ENCODE measurements around the gene AGO3.

AGO3 gene

DNA sequence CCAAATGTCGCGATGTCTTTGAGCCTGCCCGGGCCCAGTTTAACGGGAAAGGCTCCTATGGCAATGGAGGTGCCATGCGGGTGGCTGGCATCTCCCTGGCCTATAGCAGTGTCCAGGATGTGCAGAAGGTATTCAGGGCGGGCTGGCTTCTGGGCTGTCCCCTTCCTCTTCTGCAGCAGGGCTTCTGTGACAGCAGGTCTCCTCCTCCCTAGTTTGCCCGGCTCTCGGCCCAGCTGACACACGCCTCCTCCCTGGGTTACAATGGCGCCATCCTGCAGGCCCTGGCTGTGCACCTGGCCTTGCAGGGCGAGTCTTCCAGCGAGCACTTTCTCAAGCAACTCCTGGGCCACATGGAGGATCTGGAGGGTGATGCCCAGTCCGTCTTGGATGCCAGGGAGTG is 160.8 kb downstream of the AGO3 start:
- Histone ChIP-seq H3K4me1 (peaks cover 12% of the 10 kb centered on the region), H3K36me3 (peaks cover 16% of the 10 kb centered on the region)
- TF ChIP-seq, protein P1, sequence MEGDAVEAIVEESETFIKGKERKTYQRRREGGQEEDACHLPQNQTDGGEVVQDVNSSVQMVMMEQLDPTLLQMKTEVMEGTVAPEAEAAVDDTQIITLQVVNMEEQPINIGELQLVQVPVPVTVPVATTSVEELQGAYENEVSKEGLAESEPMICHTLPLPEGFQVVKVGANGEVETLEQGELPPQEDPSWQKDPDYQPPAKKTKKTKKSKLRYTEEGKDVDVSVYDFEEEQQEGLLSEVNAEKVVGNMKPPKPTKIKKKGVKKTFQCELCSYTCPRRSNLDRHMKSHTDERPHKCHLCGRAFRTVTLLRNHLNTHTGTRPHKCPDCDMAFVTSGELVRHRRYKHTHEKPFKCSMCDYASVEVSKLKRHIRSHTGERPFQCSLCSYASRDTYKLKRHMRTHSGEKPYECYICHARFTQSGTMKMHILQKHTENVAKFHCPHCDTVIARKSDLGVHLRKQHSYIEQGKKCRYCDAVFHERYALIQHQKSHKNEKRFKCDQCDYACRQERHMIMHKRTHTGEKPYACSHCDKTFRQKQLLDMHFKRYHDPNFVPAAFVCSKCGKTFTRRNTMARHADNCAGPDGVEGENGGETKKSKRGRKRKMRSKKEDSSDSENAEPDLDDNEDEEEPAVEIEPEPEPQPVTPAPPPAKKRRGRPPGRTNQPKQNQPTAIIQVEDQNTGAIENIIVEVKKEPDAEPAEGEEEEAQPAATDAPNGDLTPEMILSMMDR (IDR thresholded peaks at IDR 0.05; ENCODE audit: low read depth, low read length): no peak

DNA sequence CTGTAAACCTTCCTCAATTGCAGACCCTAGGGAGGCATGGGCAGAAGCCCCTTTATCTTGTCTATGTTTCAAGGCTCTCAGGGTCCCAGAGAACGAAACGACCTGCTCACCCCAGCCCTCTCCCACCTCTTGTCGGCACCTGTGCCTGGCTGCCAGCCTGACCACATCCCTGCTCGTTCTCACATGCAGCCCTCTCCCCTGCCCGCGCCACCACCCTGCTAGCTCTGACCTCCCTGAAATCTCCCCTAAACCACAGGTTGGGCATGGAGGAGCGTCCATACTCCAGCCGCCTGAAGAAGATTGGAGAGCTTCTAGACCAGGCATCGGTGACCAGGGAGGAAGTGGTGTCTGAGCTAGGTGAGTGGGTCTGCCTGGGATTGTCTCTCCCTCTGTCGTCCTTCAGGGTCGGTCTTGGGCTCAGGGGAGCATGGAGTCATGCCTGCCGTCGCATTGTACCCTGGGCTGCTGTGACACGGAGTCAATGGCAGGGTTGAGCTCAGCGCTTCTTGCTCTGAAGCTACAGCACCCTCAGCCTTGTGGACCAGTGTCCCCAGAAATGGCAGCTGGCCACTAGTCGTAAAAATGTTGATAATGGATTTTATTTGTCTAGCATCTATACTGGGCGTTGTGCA is 161.4 kb downstream of the AGO3 start:
- Histone ChIP-seq H3K27me3 (no peaks in the 10 kb centered on the region), H3K36me3 (peaks cover 16% of the 10 kb centered on the region), H3K4me1 (peaks cover 12% of the 10 kb centered on the region), H3K4me3 (ENCODE audit: low read depth, low read length) (no peak overlapping the region), H3K9me3 (no peaks in the 10 kb centered on the region)
- TF ChIP-seq, protein P1 (IDR thresholded peaks at IDR 0.05; ENCODE audit: low read depth, low read length): no peak
- no peak for DNase-seq

More for the DNA sequence above, 160.8 kb downstream of the AGO3 start:
- no peaks in the 10 kb centered on the region for H3K9me3 ChIP-seq
- H3K4me3 ChIP-seq (ENCODE audit: low read depth, low read length): no peak overlapping the region
- H3K27me3 ChIP-seq: no peaks in the 10 kb centered on the region
- no peak for DNase-seq

DNA sequence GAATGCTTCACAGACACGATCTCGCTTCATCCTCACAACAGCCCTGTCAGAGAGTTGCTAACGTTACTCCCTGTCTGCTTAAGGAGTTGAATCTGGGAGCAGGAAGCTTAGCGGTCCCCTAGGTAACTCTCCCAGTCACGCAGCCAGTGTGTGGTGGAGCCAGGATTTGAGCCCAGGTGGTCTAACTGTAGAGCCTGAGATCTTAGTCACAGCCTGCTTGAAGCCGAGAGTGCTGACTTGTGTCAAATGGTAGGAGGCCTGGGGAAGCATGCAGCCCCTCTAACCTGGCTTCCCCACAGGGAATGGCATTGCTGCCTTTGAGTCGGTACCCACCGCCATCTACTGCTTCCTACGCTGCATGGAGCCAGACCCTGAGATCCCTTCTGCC is 161.9 kb downstream of the AGO3 start:
- no peaks in the 10 kb centered on the region for H3K27me3 ChIP-seq
- H3K4me3 ChIP-seq (ENCODE audit: low read depth, low read length): no peak overlapping the region
- peaks cover 16% of the 10 kb centered on the region for H3K36me3 ChIP-seq
- peaks cover 12% of the 10 kb centered on the region for H3K4me1 ChIP-seq
- no peaks in the 10 kb centered on the region for H3K9me3 ChIP-seq
- TF ChIP-seq, protein P1 (IDR thresholded peaks at IDR 0.05; ENCODE audit: low read depth, low read length): no peak
- no peak for DNase-seq

DNA sequence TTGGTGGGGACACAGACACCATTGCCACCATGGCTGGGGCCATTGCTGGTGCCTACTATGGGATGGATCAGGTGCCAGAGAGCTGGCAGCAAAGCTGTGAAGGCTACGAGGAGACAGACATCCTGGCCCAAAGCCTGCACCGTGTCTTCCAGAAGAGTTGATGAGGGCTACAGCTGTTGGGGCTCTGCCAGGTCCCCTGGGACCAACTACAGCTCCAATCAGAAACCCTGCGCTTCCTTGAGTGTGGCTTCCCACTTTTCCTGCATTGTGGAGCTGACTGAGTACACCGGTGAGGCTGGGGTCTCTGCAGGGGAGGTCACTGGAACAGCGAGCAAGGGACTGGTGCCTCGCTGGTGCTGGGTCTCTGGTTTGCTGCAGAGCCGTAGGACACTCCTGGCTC is 162.3 kb downstream of the AGO3 start:
- Histone ChIP-seq H3K9me3 (no peaks in the 10 kb centered on the region), H3K4me3 (ENCODE audit: low read depth, low read length) (no peak overlapping the region), H3K27me3 (no peaks in the 10 kb centered on the region), H3K36me3 (peaks cover 16% of the 10 kb centered on the region), H3K4me1 (peaks cover 12% of the 10 kb centered on the region)
- no peak for DNase-seq
- TF ChIP-seq, protein P1 (IDR thresholded peaks at IDR 0.05; ENCODE audit: low read depth, low read length): no peak

GRCh38 chr1:36093929-36094328 is 163.0 kb downstream of the AGO3 start:
- Histone ChIP-seq H3K4me1 (peaks cover 12% of the 10 kb centered on the region), H3K27me3 (no peaks in the 10 kb centered on the region), H3K36me3 (peaks cover 16% of the 10 kb centered on the region), H3K4me3 (ENCODE audit: low read depth, low read length) (no peak overlapping the region), H3K9me3 (no peaks in the 10 kb centered on the region)
- DNase-seq: peak; percentile 57
- TF ChIP-seq, protein P1 (IDR thresholded peaks at IDR 0.05; ENCODE audit: low read depth, low read length): no peak

GRCh38 chr1:36094621-36095061 is 163.7 kb downstream of the AGO3 start:
- Histone ChIP-seq H3K4me1 (peaks cover 12% of the 10 kb centered on the region), H3K27me3 (no peaks in the 10 kb centered on the region), H3K4me3 (ENCODE audit: low read depth, low read length) (no peak overlapping the region), H3K36me3 (peaks cover 16% of the 10 kb centered on the region), H3K9me3 (no peaks in the 10 kb centered on the region)
- TF ChIP-seq, protein P1 (IDR thresholded peaks at IDR 0.05; ENCODE audit: low read depth, low read length): no peak
- DNase-seq: peak; percentile 58
